ENCODE results near the gene TTLL5. TPM values are rescaled to one million over a fixed set of nuclear protein-coding genes. Genes with fewer than 3 reads are reported as not detected.

The TTLL5 gene
- total and polyA plus RNA-seq, 2 donors (not counting 1 experiment from before 2014, with no cell fraction given): 16.1 to 23.8 TPM

DNA sequence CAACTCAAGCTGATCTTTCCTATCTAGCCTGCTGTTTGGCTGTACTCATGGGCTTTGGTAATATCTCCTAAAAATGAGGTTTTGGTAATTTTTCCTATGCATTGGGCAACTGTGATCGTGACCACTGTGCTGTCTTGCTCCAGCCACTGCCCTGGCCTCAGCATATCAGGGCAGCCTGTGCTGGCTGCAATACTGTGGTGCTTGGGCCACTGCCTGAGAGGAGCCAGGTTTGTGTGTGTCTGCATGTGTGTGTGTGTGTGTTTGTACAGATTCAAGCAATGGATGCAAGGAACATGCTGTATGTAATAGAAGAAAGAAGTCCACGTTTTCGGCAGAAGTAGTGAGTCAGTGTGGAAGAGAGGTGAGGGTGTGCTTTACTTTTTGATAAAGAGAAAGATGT lies 13.4 kb upstream of the TTLL5 start:
- Histone ChIP-seq H3K4me2 (ENCODE audit: extremely low read depth, insufficient read depth, low read length) (peak overlapping the region; percentile 7), H3K79me2 (ENCODE audit: control insufficient read depth, insufficient read depth, low read length) (no peaks in the 10 kb centered on the region), H3K27ac (ENCODE audit: insufficient read depth, low read length) (peak overlapping the region; percentile 84), H3K9ac (ENCODE audit: insufficient read depth, low read length) (no peak overlapping the region), H3K9me3 (ENCODE audit: control insufficient read depth, insufficient read depth, low read depth, low read length) (no peaks in the 10 kb centered on the region), H3K36me3 (ENCODE audit: control insufficient read depth, insufficient read depth, low read length) (peaks cover 10% of the 10 kb centered on the region), H3K4me1 (ENCODE audit: control insufficient read depth, extremely low read depth, insufficient read depth, low read length) (peaks cover 25% of the 10 kb centered on the region), H4K20me1 (ENCODE audit: control insufficient read depth, extremely low read depth, insufficient read depth, low read length) (no peaks in the 10 kb centered on the region), H3K4me3 (replicated peaks in 1 of 4; ENCODE audit: control extremely low read depth in 1 of 4, insufficient read depth in 1 of 4, low read depth in 3 of 4, low read length in 4 of 4) (no peak overlapping the region), H2AFZ (ENCODE audit: low read length) (no peak overlapping the region), H3K27me3 (ENCODE audit: control insufficient read depth, insufficient read depth, low read length) (no peaks in the 10 kb centered on the region)
- TF ChIP-seq EZH2 (IDR thresholded peaks at IDR 0.05; ENCODE audit: low read length, missing control alignments): no peak
- TF ChIP-seq, protein P1, sequence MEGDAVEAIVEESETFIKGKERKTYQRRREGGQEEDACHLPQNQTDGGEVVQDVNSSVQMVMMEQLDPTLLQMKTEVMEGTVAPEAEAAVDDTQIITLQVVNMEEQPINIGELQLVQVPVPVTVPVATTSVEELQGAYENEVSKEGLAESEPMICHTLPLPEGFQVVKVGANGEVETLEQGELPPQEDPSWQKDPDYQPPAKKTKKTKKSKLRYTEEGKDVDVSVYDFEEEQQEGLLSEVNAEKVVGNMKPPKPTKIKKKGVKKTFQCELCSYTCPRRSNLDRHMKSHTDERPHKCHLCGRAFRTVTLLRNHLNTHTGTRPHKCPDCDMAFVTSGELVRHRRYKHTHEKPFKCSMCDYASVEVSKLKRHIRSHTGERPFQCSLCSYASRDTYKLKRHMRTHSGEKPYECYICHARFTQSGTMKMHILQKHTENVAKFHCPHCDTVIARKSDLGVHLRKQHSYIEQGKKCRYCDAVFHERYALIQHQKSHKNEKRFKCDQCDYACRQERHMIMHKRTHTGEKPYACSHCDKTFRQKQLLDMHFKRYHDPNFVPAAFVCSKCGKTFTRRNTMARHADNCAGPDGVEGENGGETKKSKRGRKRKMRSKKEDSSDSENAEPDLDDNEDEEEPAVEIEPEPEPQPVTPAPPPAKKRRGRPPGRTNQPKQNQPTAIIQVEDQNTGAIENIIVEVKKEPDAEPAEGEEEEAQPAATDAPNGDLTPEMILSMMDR (conservative IDR thresholded peaks at IDR 0.05 in 1 of 2, IDR thresholded peaks at IDR 0.05 in 1 of 2; ENCODE audit: low read depth in 1 of 2, low read length in 2 of 2): no peak
- peak; percentile 22 to 76 for DNase-seq (ENCODE audit: low read depth in 2 of 2)

DNA sequence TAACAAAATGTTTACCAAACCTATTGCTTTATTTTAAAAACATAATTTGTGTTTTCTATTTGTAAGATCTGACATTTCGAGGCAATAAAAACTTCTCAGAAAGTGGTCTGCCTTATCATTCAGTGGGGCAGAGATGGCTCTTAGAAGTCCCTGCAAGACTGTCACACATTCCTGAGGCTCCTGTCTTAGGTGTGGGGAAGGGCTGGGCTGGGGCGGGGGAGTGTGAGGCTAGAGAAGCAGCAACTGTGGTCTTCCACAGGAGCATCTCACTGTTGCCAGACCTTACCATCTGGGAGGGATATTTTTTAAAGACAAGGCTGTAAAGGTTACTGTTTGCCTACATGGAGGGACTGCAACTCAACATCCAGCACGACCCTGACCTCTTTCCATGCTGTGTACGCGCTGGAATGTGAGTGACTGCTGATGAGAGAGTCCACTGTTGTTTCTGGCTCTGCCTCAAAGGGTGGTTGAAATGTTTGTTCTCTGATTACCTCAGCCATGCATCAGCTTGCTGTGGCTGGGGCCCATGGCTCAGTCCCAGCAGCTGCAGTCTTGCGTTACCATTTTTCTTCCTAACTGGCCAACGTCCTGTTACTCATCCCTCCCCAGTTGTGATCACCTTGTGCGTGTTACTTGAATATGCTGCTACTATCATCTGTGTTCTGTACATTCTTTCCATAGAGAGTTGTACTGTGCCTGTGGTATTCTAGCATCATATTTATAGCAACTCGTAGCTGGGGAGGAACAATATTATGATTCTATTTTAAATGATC lies 12.8 kb upstream of the TTLL5 start:
- H3K27ac ChIP-seq (ENCODE audit: insufficient read depth, low read length): peak overlapping the region; percentile 84
- H3K4me3 ChIP-seq (replicated peaks in 1 of 4; ENCODE audit: control extremely low read depth in 1 of 4, insufficient read depth in 1 of 4, low read depth in 3 of 4, low read length in 4 of 4): no peak overlapping the region
- no peaks in the 10 kb centered on the region for H3K79me2 ChIP-seq (ENCODE audit: control insufficient read depth, insufficient read depth, low read length)
- no peak overlapping the region for H2AFZ ChIP-seq (ENCODE audit: low read length)
- TF ChIP-seq, protein P1 (conservative IDR thresholded peaks at IDR 0.05 in 1 of 2, IDR thresholded peaks at IDR 0.05 in 1 of 2; ENCODE audit: low read depth in 1 of 2, low read length in 2 of 2): no peak
- no peak for TF ChIP-seq EZH2 (IDR thresholded peaks at IDR 0.05; ENCODE audit: low read length, missing control alignments)
- H3K27me3 ChIP-seq (ENCODE audit: control insufficient read depth, insufficient read depth, low read length): no peaks in the 10 kb centered on the region
- no peaks in the 10 kb centered on the region for H3K9me3 ChIP-seq (ENCODE audit: control insufficient read depth, insufficient read depth, low read depth, low read length)
- peak; percentile 96 to 98 for DNase-seq (ENCODE audit: low read depth in 2 of 2)
- H3K4me2 ChIP-seq (ENCODE audit: extremely low read depth, insufficient read depth, low read length): peak overlapping the region; percentile 7
- H3K36me3 ChIP-seq (ENCODE audit: control insufficient read depth, insufficient read depth, low read length): peaks cover 10% of the 10 kb centered on the region
- H3K9ac ChIP-seq (ENCODE audit: insufficient read depth, low read length): peak overlapping the region; percentile 28
- H3K4me1 ChIP-seq (ENCODE audit: control insufficient read depth, extremely low read depth, insufficient read depth, low read length): peaks cover 25% of the 10 kb centered on the region
- no peaks in the 10 kb centered on the region for H4K20me1 ChIP-seq (ENCODE audit: control insufficient read depth, extremely low read depth, insufficient read depth, low read length)

DNA sequence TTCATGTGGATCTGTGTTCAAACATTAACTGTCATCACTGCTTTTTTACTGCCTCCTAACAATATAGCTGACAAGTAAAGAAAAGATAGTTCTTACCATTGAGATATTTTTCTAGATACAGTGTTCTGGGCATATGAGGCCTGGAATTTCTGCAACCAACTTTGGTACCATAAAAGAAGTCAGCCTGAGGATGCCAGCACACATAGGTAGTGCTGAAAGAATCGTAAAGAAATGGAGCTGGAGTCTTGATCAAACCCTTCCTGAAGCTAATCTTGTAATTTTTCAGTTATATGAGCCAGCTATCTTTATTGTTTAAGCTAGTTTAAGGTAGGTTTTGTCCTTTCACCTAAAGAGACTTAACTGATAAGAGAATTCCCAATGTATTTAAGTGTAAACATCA lies 11.7 kb upstream of the TTLL5 start:
- H3K27ac ChIP-seq (ENCODE audit: insufficient read depth, low read length): peak overlapping the region; percentile 84
- H3K27me3 ChIP-seq (ENCODE audit: control insufficient read depth, insufficient read depth, low read length): no peaks in the 10 kb centered on the region
- DNase-seq (ENCODE audit: low read depth in 2 of 2): no peak
- no peak overlapping the region for H2AFZ ChIP-seq (ENCODE audit: low read length)
- peaks cover 25% of the 10 kb centered on the region for H3K4me1 ChIP-seq (ENCODE audit: control insufficient read depth, extremely low read depth, insufficient read depth, low read length)
- no peak overlapping the region for H3K4me2 ChIP-seq (ENCODE audit: extremely low read depth, insufficient read depth, low read length)
- H3K9me3 ChIP-seq (ENCODE audit: control insufficient read depth, insufficient read depth, low read depth, low read length): no peaks in the 10 kb centered on the region
- TF ChIP-seq EZH2 (IDR thresholded peaks at IDR 0.05; ENCODE audit: low read length, missing control alignments): no peak
- TF ChIP-seq, protein P1 (conservative IDR thresholded peaks at IDR 0.05 in 1 of 2, IDR thresholded peaks at IDR 0.05 in 1 of 2; ENCODE audit: low read depth in 1 of 2, low read length in 2 of 2): no peak
- peaks cover 10% of the 10 kb centered on the region for H3K36me3 ChIP-seq (ENCODE audit: control insufficient read depth, insufficient read depth, low read length)
- H3K79me2 ChIP-seq (ENCODE audit: control insufficient read depth, insufficient read depth, low read length): no peaks in the 10 kb centered on the region
- H4K20me1 ChIP-seq (ENCODE audit: control insufficient read depth, extremely low read depth, insufficient read depth, low read length): no peaks in the 10 kb centered on the region
- no peak overlapping the region for H3K9ac ChIP-seq (ENCODE audit: insufficient read depth, low read length)
- H3K4me3 ChIP-seq (replicated peaks in 1 of 4; ENCODE audit: control extremely low read depth in 1 of 4, insufficient read depth in 1 of 4, low read depth in 3 of 4, low read length in 4 of 4): no peak overlapping the region
